Kidney capillary endothelial cell (primary cell): ENCODE results near the gene DMRTA2.

ENCODE experiments used
- DNase-seq: peaks from one replicate; pipeline ENCODE4 v3.0.0-alpha.2; 2018; ENCODE audit warnings: low spot score

The DMRTA2 gene

DNA sequence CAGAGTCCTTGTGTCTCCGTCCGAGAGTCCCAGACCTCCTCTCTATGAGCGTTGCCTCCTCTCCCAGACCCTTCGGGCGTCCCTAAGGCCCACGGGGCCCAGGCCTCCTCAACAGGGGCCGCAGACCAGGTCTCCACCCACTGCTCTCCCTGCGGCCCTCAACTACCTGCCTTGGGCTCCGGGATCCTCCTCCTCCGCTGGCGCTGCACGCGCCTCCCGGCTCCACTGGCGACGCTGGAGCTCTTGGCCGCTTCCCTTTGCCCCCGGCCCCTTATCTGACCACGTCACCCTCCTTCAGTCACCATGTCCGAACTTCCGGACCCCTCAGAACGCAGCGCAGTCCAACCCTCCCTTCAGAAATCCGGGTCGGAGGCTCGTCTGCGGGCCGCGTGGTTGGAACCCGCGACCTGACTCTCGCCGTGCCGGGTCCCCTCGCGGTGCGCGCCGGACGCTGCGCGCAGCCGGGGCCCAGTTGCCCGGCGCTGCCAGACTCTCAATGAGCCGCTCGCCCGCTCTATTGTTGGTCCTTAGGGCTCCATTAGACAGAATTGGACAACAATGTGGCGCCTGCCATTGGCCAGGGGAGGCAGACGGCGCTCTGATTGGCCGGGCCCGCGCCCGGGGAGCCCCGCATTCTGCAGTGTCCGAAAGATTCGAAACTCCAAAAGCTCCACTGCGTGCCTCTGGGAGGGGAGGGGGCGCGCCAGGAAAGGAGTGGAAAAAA, at the start of gene DMRTA2:
DMRTA2 (minus strand) TSS at position 498 of the 724 bp plus-strand sequence. CDS start 1,907 bp downstream, outside the sequence.
- DNase-seq, result no peak

DNA sequence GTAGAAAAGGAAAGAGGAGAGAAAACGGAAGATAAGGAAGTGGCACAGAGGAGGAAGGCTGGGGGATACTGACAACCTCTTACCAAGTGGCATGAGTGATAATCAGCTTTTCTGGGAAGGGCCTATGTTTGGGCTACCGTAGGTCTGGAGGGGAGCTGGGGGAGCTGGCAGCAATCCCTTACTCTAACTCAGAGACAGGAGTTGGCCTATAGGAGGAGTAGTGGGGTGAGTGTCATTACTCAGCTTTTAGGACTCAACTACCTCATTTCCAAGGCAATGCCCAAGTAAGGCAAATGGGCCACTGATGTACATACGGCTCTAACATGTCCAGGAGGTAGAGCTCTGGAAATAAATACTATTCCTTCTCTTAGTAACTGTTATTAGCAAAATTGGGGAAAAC, 48.7 kb upstream of the DMRTA2 start:
- no peak for DNase-seq

DNA sequence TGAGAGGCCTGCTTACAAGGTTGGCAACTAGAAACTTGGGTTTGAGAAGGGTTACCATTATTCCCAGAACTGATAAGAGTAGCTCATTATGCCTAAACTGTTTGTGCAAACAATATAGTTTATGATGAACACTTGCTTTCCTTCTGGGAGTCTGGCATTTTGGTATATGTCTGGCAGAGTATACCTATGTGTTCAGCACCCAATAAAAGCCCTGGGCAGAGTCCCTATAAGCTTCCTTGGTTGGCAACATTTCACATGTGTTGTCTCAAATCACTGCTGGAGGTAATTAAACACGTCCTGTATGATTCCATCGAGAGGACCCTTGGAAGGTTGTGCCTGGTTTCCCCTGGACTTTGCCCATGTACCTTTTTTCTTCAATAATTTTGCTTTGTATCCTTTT, 39.7 kb upstream of the DMRTA2 start:
- no peak for DNase-seq

DNA sequence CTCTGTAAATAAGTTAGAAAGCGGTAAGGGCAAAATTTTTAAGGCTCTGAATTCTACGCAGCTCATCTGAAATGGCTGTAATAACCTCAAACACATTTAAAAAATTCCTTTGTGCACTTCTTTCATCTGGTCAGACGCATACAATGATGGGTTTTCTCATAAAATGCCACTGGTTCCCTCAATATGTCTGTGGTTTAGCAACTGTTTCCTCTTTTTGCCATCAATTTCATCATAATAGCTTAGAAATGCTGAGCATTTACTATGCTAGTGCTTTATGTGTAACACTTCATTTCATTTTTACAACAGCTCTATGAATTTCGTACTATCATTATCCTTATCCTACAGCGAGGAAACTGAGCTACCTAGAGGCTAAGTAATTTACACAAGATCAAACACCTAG, 35.3 kb upstream of the DMRTA2 start:
- DNase-seq, result no peak

DNA sequence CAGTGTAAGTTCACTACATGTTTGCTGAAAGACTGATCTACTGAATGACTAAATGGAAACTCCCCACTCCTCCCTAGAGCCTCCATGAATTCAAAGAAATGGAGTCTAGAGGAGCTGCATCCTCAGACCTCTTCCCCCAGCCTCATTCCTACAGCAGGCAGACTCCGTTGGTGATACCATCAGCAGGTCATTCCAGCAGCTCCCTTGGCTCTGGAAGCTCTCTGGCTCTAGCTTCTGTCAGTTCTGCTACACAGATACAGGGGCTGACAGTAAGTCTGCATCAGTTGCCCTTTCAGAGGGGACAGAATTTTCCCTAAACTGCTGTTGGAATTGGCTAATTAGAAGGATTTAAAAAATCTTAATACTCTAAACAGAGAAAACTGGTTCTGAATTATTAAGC, 31.7 kb upstream of the DMRTA2 start:
- DNase-seq, result no peak

DNA sequence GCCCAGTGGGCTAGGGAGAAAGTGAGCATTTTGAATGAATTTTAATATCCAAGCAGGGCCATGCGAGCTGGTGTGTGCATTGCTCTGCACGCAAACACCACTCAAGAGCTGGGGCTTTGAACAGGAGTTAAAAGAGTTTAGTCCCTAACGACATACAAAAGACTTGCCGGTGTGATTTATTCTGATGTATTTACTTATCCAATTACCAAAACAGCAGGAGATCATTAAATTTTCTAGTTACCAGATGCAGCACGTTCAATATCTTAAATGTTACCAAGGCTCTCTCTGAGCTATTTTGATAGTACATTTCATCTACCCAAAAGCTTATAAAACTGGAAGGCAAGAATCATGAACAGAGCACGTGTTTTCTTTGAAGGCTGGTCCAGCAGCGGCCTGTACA, 30.0 kb upstream of the DMRTA2 start:
- no peak for DNase-seq

DNA sequence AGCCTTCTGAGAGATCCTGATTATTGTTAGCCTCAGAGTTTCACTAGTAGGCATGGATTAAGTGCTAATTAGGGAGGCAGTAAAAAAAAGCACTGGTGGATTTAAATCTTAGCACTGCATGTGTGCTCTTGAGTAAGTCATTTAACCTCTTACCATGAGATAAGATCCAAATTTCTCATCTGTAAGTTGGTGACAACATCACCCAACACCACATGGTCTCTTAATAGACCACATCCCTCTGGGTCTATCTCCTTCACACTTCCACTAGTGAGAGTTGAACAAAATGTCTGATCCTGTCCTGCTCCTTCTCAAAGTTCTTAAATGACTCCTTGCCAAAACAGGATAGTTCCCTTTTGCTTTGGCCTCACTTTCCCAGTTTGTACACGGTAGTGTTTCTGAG, 29.5 kb upstream of the DMRTA2 start:
- no peak for DNase-seq

DNA sequence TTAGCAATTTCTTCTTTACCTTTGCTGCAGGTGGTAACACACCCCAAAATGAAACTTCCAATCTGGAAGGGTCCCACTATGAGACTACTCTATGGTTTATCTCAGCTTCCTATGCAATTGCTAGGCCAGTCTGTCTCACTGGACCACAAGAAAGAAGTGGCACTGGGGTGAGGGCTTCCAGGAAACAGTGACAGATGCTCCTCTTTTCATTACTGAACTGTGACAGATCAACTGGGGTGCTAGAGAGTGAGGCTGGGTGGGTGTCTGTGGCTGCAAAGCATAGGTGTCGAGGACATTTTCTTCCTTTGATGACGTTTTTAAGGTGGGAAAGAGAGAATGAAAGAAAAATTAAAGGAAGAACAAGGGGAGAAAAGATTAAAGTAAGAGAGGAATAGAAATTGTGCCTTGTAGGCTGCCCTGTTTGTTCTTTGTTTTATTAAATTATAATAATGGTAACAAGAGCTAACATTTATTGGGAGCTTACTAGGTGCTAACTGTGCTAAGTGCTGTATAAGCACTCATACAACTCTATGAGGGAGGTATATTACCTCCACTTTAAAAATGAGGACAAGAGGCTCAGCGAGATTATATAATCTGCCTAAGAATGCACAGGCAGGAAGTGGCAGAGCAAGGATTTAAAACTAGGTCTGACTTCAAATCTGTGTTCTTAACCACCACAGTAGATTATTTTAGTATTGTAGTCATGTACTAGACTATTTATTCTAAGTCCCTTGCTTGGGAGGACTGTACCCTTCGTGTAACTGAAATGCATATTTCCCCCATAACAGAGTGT, 27.8 kb upstream of the DMRTA2 start:
- DNase-seq, result no peak

DNA sequence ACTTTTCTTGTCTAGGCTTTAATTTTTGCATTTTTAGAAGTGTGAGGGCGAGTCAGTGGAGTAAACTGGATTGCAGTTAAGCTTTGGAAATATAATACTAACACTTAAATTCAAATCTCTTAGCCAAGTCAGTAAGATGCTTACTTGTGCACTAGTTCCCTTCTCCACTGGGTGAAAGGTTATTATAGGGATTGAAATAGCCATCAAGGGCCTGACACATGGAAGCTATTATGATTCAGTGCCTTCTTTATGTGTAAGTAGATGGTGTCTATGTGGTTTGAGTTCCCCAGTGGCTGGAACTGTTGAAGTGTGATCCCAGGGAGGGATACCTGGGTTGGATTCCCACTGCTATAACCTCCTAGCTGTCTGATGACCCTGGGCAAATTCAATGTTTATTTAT, 24.7 kb upstream of the DMRTA2 start:
- DNase-seq, result no peak

DNA sequence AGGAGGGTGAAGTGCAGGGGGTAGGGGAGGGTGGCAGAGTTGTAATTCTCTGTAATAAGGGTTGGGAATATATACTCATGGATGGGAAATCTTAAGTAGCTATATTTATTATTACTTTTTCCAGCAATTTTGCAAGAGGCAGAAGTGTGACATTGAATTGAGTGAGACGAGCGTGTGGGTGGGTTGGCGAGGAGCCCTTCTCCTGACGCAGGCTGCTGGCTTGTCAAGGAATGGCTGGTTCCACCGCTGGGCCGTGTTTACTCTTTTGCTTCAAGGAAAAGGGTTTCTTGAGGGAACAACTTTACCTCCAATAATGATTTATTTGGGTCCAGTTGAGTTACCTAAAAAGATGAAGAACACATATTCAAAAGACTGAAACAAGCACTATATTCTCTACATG, 17.9 kb upstream of the DMRTA2 start:
- no peak for DNase-seq

DNA sequence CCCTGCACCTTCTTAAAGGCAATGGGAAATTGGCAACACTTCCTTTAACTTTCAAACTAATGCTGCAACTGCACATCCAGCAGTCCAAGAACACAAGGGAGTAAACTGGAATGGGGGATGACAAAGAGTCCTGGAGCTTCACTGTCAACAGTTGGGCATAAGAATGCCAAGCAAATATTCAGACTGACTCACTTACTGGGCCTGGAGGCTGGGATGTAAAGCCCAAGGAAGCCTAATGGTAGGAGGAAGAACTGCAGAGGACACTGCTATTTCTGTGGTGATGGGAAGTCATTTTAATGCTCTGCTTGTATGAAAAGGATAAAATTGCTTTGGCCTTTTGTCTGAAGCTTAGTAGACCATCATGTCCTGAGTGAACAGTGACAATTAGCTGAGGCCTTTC, 15.7 kb upstream of the DMRTA2 start:
- DNase-seq, result no peak

DNA sequence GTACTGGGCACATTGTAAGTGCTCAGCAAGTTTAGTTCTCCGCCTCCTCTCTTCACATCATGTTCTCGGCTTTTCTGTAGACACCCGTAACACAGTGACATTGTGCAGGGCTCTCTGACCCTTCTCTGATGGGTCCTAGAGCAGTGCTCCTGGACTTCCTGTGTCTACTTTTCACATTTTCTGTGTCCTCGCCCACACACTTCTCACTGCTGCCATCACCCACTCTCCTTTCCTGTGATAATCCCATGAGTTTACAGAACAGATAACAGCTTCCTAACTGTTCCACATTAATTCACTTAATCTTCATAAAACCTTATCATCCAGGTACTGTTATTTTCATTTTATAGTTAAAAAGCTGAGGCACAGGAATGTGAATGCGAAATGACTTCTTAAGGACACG, 13.2 kb upstream of the DMRTA2 start:
- DNase-seq, result no peak

DNA sequence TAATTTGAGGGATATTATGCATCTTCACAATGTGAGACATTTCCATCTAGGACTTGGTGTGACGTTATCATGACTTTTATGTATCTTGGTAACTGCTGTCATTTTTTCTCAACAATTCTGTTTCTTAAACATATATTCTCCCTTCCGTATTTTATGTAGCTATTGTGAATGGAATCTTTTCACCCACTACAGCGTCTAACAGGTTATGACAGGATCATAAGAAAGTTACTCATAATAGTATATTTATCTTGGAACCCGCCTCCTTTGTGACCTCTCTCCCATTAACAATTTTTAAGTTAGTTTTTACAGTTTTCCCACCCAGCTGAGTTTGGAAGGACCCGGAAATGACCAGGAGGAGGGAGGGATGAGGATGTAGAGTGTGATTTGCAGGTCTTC, 6.8 kb upstream of the DMRTA2 start:
- DNase-seq, result no peak

DNA sequence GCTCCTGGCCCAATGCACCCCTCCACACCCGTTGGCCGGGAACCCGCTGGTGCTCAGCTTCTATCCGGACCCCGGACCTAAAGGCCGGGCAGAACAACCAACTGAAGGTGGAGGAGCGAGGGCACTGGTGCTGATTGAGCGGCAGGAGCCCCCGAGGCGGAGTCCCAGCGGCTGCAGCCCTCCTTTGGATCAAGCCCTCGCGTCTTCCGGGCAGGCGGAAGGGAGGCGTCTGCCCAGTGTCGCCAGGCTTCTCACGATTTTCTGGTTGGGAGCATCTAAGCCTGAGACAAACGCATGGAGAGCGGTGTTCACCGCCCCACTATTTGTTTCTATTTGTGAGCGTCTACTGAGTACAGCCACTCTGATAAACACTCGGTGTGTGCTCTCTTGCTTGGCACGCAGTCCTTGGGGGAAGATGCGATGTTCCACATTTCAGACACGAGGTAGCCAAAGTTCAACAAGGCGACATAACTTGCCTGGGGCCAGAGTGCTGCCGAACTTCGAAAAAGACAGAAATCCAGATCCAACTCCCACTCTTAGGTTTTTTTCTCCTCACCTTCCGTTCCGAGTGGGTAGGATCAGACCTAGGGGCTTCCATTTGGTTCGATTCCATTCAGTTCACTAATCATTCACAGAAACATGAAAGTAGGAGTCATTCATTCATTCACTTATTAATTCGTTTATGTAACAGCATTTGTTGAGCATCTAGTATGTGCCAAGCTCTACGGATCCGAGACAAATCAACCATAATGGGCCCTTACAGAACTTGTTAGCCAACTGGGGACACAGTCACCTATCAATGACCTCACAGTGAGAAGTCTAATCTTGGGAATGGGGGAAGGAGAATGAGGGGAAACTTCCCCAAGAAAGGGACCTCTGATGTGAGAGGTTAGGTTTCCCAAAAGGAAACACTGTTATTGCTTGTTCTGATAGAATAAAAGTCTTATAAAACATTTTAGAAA, 4.9 kb upstream of the DMRTA2 start:
- DNase-seq, result no peak

DNA sequence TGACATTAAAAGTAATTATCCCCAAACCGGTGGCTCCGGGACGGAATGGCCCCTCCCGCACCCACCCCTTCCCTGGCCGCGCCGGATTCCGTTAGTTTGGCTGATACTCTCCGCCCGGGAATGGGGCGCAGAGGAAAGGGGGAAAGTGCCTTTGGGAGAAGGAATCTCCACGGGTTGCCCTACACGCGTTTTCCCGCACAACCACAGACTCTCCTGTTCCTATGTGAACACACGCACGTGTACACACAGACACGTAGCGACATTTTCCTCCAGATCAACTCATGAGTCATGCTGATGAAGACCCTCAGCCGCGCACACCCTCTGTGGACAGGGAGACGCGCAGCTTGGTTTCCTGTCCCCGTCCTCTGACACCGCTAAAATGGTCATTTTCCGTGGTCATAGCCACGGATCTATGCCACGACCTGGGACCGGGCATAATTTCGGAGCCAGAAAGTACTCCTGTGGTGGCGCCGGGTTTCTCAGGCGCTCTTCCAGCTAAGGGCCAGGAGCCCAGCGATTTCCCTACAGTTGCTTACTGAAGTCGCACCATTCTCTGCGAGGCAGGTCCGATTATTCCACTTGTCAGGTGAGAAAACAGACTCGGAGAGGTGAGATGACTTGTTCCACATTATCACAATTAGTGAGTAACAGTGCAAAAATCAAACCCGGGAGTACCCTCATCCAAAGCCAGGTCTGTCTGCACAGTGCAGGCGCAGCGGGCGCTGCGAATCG, 4.0 kb upstream of the DMRTA2 start:
- no peak for DNase-seq

DNA sequence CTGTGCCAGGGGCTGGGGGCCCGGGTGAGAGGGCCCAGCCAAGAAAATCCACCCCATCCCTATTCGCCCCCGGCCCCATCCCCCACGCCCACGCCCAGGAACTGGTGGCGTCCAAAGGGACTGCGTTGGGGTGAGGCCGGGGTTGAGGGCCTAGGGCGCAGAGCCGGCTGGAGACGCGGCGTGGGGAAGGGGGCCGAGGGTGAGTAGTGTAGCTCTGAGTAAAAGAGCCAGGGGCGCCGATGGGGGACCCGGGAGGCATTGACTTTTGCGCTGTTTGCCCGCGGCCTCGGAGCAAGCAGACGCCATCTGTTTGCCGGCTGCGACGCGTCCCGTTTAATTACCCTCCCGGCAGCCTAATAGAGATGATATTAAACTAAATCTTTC, 3.5 kb upstream of the DMRTA2 start:
- no peak for DNase-seq

DNA sequence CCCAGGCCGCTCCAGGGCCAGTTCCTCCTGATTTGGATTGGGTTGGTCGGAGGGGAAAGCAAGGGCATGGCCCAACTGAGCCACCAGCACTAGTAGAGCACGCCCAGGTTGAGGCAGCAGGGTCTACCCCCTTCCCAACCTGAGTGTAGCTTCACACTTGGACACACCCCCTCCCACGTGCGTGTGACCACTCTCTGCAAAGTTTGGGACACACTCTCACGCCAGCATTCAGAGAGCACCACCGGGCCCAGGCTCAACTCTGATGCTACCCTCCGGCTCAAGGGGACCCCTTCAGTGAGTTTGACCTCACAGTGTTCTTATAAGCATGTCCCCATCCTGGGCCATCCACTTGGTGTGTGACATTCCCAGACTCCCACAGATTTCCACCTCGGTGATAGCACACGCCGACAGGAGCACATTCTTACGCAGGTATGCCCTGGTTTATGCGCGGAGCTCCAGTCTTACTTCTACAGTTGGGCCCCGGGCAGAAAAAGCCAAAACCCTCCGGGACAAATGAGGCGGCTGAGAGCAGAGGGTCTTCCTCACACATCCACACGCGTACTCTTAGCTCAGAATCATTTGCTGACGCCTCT, 3.0 kb upstream of the DMRTA2 start:
- DNase-seq, result no peak

DNA sequence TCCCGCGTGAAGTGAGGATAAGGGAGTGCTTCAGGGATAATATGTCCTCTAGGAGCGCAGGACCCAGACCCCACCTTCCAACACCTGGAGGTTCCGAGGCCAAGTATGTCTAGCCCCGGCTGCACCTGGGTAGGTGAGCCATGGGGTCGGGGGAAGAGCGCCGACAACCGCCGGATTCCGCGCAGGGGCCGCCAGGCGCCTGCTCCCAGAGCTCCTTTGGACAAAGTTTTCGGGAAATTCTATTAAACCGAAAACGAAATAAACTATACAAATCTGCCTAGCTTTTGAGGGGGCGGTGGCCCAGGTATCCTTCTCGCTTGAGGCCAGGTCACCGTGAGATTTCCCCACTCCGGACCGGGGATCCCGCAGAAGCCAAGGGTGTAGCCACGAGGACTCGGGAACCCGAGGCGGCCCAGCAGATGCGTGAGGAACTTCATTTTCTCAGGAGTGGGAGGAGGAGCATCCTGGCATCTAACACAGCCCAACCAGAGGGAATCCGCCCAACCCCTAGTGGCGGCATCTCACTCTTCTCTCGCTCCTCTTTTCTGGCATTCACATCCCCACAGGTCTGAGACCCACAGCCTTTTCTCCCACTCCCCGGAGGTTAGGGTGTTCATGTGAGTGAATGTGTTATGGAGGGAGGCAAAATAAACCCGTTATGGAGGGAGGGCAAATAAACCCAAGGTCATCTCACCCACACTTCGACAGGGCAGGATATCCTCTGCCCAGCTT, 2.3 kb upstream of the DMRTA2 start:
- no peak for DNase-seq

DNA sequence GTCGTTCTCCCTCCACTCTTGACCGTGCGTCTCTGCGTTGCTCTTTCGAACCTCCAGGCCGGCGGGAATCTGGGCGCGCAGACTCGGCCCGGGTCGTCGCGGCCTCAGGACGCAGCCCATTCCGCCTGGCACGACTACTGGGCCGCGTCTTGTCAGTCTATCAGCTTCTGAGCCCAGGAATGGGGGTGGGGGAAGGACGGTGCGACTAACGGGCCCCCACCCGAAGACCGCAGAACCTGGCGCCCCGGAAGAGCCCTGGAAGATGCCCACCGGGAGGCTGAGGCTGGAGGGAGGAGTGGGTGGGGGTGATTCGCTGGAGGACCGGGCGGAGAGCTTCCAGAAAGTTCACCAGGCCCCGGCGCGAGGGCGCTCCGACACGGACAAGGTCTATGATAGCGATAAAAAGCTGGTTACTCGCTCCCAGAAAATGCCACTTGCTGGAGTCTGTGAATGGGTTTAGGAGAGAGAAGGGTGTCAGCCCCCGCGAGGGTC, 1.7 kb upstream of the DMRTA2 start:
- DNase-seq, result no peak

DNA sequence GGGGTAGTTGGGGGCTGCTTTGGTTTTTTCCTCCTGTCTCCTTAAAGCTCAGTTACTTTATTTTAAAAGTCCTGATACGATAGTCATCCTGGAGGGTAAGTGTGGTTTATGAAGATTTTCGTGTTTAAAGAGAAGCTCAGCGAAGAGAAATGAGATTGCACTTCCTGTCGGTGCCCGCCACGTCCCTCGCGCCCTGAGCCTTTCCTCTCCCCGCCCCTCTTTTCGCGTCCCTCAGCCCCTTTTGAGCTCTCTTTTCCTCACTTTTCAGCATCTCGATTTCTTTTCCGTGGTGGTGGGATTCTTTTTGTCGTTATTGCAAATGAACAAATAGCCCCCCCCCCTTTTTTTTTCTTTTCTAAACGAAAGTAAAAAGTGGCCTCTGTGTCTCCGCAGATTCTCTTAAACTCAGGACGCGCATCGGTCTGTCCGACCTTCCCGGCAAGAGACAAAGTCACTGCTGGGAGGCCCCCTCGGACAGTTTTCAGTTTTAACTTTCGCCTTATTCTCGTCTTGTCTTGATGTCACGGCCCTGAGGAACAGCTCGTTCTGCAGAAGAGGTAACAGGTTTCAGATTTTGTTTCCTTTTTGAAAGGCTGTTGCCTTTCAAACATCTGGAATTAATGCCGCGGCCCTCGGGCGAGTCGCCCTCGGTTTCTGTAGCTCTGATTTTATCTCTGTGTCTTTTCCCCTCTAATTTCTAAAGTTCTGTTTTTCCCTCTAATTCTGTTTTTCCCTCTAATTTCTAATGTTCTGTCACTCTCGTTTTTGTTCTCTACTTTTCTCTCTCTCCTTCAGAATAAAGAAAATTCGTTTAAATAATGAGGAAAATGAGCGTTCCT, 1.0 kb upstream of the DMRTA2 start:
- no peak for DNase-seq
